IMR-90 (cell line): ENCODE measurements around the gene KIF5C. TPM values are rescaled to one million over a fixed set of nuclear protein-coding genes. Genes with fewer than 3 reads are reported as not detected.

ENCODE experiments used
- ATAC-seq: fragments of 200-7000 bp; cut with Tn5 transposase; 2 replicates; pipeline ENCODE4 v1.9.1; 2020; ENCODE audit warnings: low read depth, mild to moderate bottlenecking, moderate library complexity
- BruUV-seq: library from RNA; stranded (reverse); fragments of 400-500 nt; replicated peaks from 2 replicates; lab custom pipeline; 2021; lab: Mats Ljungman, UMichigan
- CTCF ChIA-PET: fragments of 300-600 bp; formaldehyde crosslinking; extraction: SDS; loops from one replicate; lab custom pipeline; 2021; ENCODE audit warnings: antibody characterized with exemption; lab: Yijun Ruan, JAX
- POLR2A ChIA-PET: fragments of 300-600 bp; sonication (Branson Sonifier 250); formaldehyde crosslinking; loops from one replicate; lab custom pipeline; 2022; ENCODE audit warnings: antibody characterized with exemption; ENCODE audit not compliant: unreplicated experiment; lab: Charles Lee
- DNase-seq: peaks from one replicate; pipeline ENCODE4 v3.0.0; 2013
- H2AFZ ChIP-seq: replicated peaks from 2 replicates; pipeline ENCODE3; 2013; ENCODE audit warnings: low read length, mild to moderate bottlenecking; ENCODE audit not compliant: poor library complexity
- H2AK5ac ChIP-seq: 2 replicates; pipeline ENCODE4 v1.6.1; 2013; ENCODE audit warnings: low read depth, low read length, inconsistent platforms
- H2AK9ac ChIP-seq: replicated peaks from 2 replicates; pipeline ENCODE3; 2013; ENCODE audit warnings: mild to moderate bottlenecking, low read depth, low read length, moderate library complexity; ENCODE audit not compliant: poor library complexity
- H2BK120ac ChIP-seq: 2 replicates; pipeline ENCODE4 v1.6.1; 2013; ENCODE audit warnings: low read depth, low read length, inconsistent platforms
- H2BK15ac ChIP-seq: 3 replicates; pipeline ENCODE4 v1.6.1; 2013; ENCODE audit warnings: low read depth, low read length, inconsistent platforms
- H2BK20ac ChIP-seq: 2 replicates; pipeline ENCODE4 v1.6.1; 2013; ENCODE audit warnings: low read depth, mild to moderate bottlenecking, inconsistent platforms, low read length, moderate library complexity
- H2BK5ac ChIP-seq: 2 replicates; pipeline ENCODE4 v1.6.1; 2013; ENCODE audit warnings: mild to moderate bottlenecking, low read depth, low read length, inconsistent platforms; ENCODE audit not compliant: poor library complexity, severe bottlenecking
- H3K14ac ChIP-seq: replicated peaks from 2 replicates; pipeline ENCODE4 v1.6.1; 2013; ENCODE audit warnings: low read depth, low read length, inconsistent platforms
- H3K18ac ChIP-seq: 2 replicates; pipeline ENCODE4 v1.6.1; 2013; ENCODE audit warnings: low read depth, low read length, control low read depth
- H3K23ac ChIP-seq: 2 replicates; pipeline ENCODE4 v1.6.1; 2013; ENCODE audit warnings: low read depth, low read length, inconsistent platforms
- H3K27ac ChIP-seq: 2 replicates; pipeline ENCODE4 v1.5.1; 2013; ENCODE audit warnings: mild to moderate bottlenecking, control low read depth, low read length; ENCODE audit not compliant: insufficient read depth
- H3K27me3 ChIP-seq: 2 replicates; pipeline ENCODE4 v1.6.1; 2013; ENCODE audit warnings: low read length; ENCODE audit not compliant: control insufficient read depth, insufficient read depth
- H3K36me3 ChIP-seq: 2 replicates; pipeline ENCODE4 v1.6.1; 2013; ENCODE audit warnings: low read length, mixed read lengths; ENCODE audit not compliant: control insufficient read depth, insufficient read depth
- H3K4ac ChIP-seq: 2 replicates; pipeline ENCODE4 v1.6.1; 2013; ENCODE audit warnings: low read depth, low read length, inconsistent platforms
- H3K4me1 ChIP-seq: 2 replicates; pipeline ENCODE4 v1.6.1; 2013; ENCODE audit warnings: low read length, mixed read lengths; ENCODE audit not compliant: control insufficient read depth, insufficient read depth
- H3K4me2 ChIP-seq: 2 replicates; pipeline ENCODE4 v1.6.1; 2013; ENCODE audit warnings: low read depth, mild to moderate bottlenecking, control low read depth, low read length, moderate library complexity
- H3K4me3 ChIP-seq: 2 replicates; pipeline ENCODE4 v1.5.1; 2013; ENCODE audit warnings: low read depth, mild to moderate bottlenecking, control low read depth, low read length, moderate library complexity; ENCODE audit not compliant: insufficient read depth
- H3K56ac ChIP-seq: 2 replicates; pipeline ENCODE4 v1.6.1; 2013; ENCODE audit warnings: low read length, inconsistent platforms; ENCODE audit not compliant: insufficient read depth; ENCODE audit errors: extremely low read depth
- H3K79me1 ChIP-seq, 2 experiments: 2 replicates each; pipeline ENCODE4 v1.6.1; 2013; ENCODE audit warnings: low read length in 2 of 2, inconsistent platforms in 1 of 2, low read depth in 1 of 2
- H3K9ac ChIP-seq: 2 replicates; pipeline ENCODE4 v1.6.1; 2013; ENCODE audit warnings: low read depth, low read length, control low read depth
- H3K9me1 ChIP-seq: 2 replicates; pipeline ENCODE4 v1.6.1; 2013; ENCODE audit warnings: low read length, inconsistent platforms; ENCODE audit not compliant: insufficient read depth
- H3K9me3 ChIP-seq: 2 replicates; pipeline ENCODE4 v1.6.1; 2013; ENCODE audit warnings: low read length; ENCODE audit not compliant: control insufficient read depth, insufficient read depth
- H4K20me1 ChIP-seq: 2 replicates; pipeline ENCODE4 v1.6.1; 2013; ENCODE audit warnings: low read length, inconsistent platforms; ENCODE audit not compliant: insufficient read depth
- H4K5ac ChIP-seq: 2 replicates; pipeline ENCODE4 v1.6.1; 2013; ENCODE audit warnings: mild to moderate bottlenecking, low read depth, low read length, control low read depth
- H4K8ac ChIP-seq, 2 experiments: 2 replicates each; pipeline ENCODE4 v1.6.1; 2013; ENCODE audit warnings: low read depth in 2 of 2, low read length in 2 of 2, control low read depth in 1 of 2, inconsistent platforms in 1 of 2
- H4K91ac ChIP-seq: 2 replicates; pipeline ENCODE4 v1.6.1; 2013; ENCODE audit warnings: low read depth, low read length, inconsistent platforms; ENCODE audit not compliant: insufficient read depth
- BHLHE40 ChIP-seq: fragments of 150-350 bp; IDR thresholded peaks from 2 replicates; pipeline ENCODE4 v1.6.1; 2016; ENCODE audit warnings: mild to moderate bottlenecking, low read depth, low read length
- CEBPB ChIP-seq: IDR thresholded peaks from 2 replicates; pipeline ENCODE4 v1.6.1; 2012; ENCODE audit warnings: low read depth, low read length, improper control_type of control experiment
- CTCF ChIP-seq: conservative IDR thresholded peaks from 2 replicates; pipeline ENCODE4 v1.5.1; 2012; ENCODE audit warnings: mild to moderate bottlenecking, low read depth, low read length, improper control_type of control experiment
- ELK1 ChIP-seq: fragments of 150-350 bp; IDR thresholded peaks from 2 replicates; pipeline ENCODE4 v1.6.1; 2016; ENCODE audit warnings: low read depth, mild to moderate bottlenecking, low read length, moderate library complexity, borderline replicate concordance
- FOS ChIP-seq: fragments of 150-350 bp; IDR thresholded peaks from 2 replicates; pipeline ENCODE4 v1.6.1; 2016; ENCODE audit warnings: low read depth, low read length
- MXI1 ChIP-seq: IDR thresholded peaks from 2 replicates; pipeline ENCODE4 v1.6.1; 2012; ENCODE audit warnings: low read depth, mild to moderate bottlenecking, low read length, moderate library complexity, borderline replicate concordance
- NFE2L2 ChIP-seq: fragments of 150-350 bp; IDR thresholded peaks from 2 replicates; pipeline ENCODE4 v1.6.1; 2016; ENCODE audit warnings: low read depth, mild to moderate bottlenecking, low read length
- RAD21 ChIP-seq: IDR thresholded peaks from 2 replicates; pipeline ENCODE4 v1.6.1; 2012; ENCODE audit warnings: low read length, improper control_type of control experiment
- RCOR1 ChIP-seq: IDR thresholded peaks from 2 replicates; pipeline ENCODE4 v1.6.1; 2012; ENCODE audit warnings: mild to moderate bottlenecking, low read length, improper control_type of control experiment; ENCODE audit not compliant: insufficient replicate concordance
- RFX5 ChIP-seq: IDR thresholded peaks from 2 replicates; pipeline ENCODE4 v1.8.0; 2012; ENCODE audit warnings: low read depth, mild to moderate bottlenecking, low read length, moderate library complexity
- USF2 ChIP-seq: fragments of 150-350 bp; IDR thresholded peaks from 2 replicates; pipeline ENCODE4 v1.6.1; 2017; ENCODE audit warnings: mild to moderate bottlenecking, antibody characterized with exemption, low read length, low read depth
- WGBS, 2 experiments: methylation state at CpG; one replicate each; pipeline versions ENCODE4 v1.1.5 to v1.1.7; 2013; ENCODE audit warnings: missing lambda C conversion rate in 2 of 2; ENCODE audit not compliant: insufficient read length in 1 of 2; ENCODE audit errors: extremely low coverage in 2 of 2; 5-methylcytosine and 5-hydroxymethylcytosine counted together
- dilution Hi-C: fragments of 300-500 bp; cut with HindIII; formaldehyde crosslinking; loops from one replicate; pipeline ENCODE4 v1.14.3; 2018; ENCODE audit warnings: low sequenced_read_pairs; ENCODE audit not compliant: unreplicated experiment
- in situ Hi-C: fragments of 300-500 bp; cut with MboI; formaldehyde crosslinking; loops from 3 replicates; pipeline ENCODE4 v1.14.3; 2019; ENCODE audit warnings: low sequenced_read_pairs, inconsistent platforms, mixed read lengths
- intact Hi-C: fragments of 100-400 bp; cut with micrococcal nuclease; formaldehyde crosslinking; loops from 2 replicates; pipeline ENCODE4 v1.10.0; 2022
- polyA plus RNA-seq, 3 experiments: library from polyadenylated mRNA; depleted of rRNA; stranded (reverse); fragments of >200 nt; gene quantifications; 2 replicates each; pipeline ENCODE4 v1.2.3, GENCODE V29; 2012; ENCODE audit warnings: low replicate concordance in 1 of 3
- total RNA-seq: library from RNA; depleted of rRNA; stranded (reverse); fragments of >200 nt; gene quantifications from 2 replicates; pipeline ENCODE4 v1.2.3, GENCODE V29; 2012

The KIF5C gene
- total and polyA plus RNA-seq, 2 of the 4 experiments (the other 2 are of a cell fraction), result 0.10 to 0.18 TPM

GRCh38 chr2:148902798-148903197 is 27.8 kb downstream of the KIF5C start:
- no peaks in the 10 kb centered on the region for H3K4me1 ChIP-seq
- no peak overlapping the region for H3K4me2 ChIP-seq
- peaks cover 4% of the 10 kb centered on the region; the same call in 1 of the 2 replicates for H3K27me3 ChIP-seq
- ChIA-PET CTCF (no interaction called here), POLR2A (no interaction called here)
- H4K91ac ChIP-seq, result no peak overlapping the region
- H3K14ac ChIP-seq, result no peak overlapping the region
- intact Hi-C loops, result no loop called here
- no peak overlapping the region for H2BK5ac ChIP-seq
- in situ Hi-C loops, result no loop called here
- H3K36me3 ChIP-seq, result no peaks in the 10 kb centered on the region
- no CpG with 5 or more reads among the region's 1 CpG for WGBS, 2 experiments
- H3K4ac ChIP-seq, result no peak overlapping the region
- H2BK15ac ChIP-seq, result no peak overlapping the region
- no peak overlapping the region for H2AK5ac ChIP-seq
- no peak overlapping the region for H2AFZ ChIP-seq
- H4K20me1 ChIP-seq, result no peaks in the 10 kb centered on the region
- DNase-seq, result no peak
- H3K18ac ChIP-seq, result no peak overlapping the region
- H3K9me1 ChIP-seq, result no peaks in the 10 kb centered on the region
- no peak for ATAC-seq
- H3K9ac ChIP-seq, result no peak overlapping the region
- no peak overlapping the region for H3K56ac ChIP-seq
- no peak overlapping the region for H4K8ac ChIP-seq
- dilution Hi-C loops, result no loop called here
- H3K4me3 ChIP-seq, result no peak overlapping the region
- H3K27ac ChIP-seq, result no peak overlapping the region
- no peak overlapping the region for H2BK20ac ChIP-seq
- no peak overlapping the region for H3K23ac ChIP-seq
- no peak overlapping the region for H2BK120ac ChIP-seq
- H4K5ac ChIP-seq, result no peak overlapping the region
- H3K79me1 ChIP-seq, result no peaks in the 10 kb centered on the region
- TF ChIP-seq BHLHE40 (no peak), RAD21 (no peak), RCOR1 (no peak), FOS (no peak), RFX5 (no peak), CEBPB (no peak), NFE2L2 (no peak), USF2 (no peak), MXI1 (no peak), ELK1 (no peak), CTCF (no peak)
- no peak overlapping the region for H2AK9ac ChIP-seq
- no peaks in the 10 kb centered on the region for H3K9me3 ChIP-seq
- no TSS peak for BruUV-seq
